Ascending aorta (tissue), 2 donors: ENCODE measurements around the gene MIEN1. TPM values are rescaled to one million over a fixed set of nuclear protein-coding genes. Genes with fewer than 3 reads are reported as not detected.

ENCODE experiments used
- DNase-seq, 2 donors: peaks; one replicate each; pipeline ENCODE4 v3.0.0-alpha.2; 2019; ENCODE audit warnings: low spot score in 2 of 2
- H3K27ac ChIP-seq, 2 donors: fragments of 200-600 bp; sonication (generic); one replicate each; pipeline ENCODE4 v1.5.1; 2016 to 2017; ENCODE audit warnings: mild to moderate bottlenecking in 1 of 2
- H3K27me3 ChIP-seq: fragments of 200-600 bp; sonication (generic); one replicate; pipeline ENCODE4 v1.5.1; 2017
- H3K36me3 ChIP-seq, 2 donors: fragments of 200-600 bp; sonication (generic); one replicate each; pipeline ENCODE4 v1.5.1; 2016
- H3K4me1 ChIP-seq, 2 donors: fragments of 200-600 bp; sonication (generic); one replicate each; pipeline ENCODE4 v1.5.1; 2016 to 2017; ENCODE audit warnings: mild to moderate bottlenecking in 1 of 2
- H3K4me3 ChIP-seq, 2 donors: fragments of 200-600 bp; sonication (generic); one replicate each; pipeline ENCODE4 v1.5.1; 2016 to 2017; ENCODE audit warnings: mild to moderate bottlenecking in 1 of 2
- H3K9me3 ChIP-seq, 2 donors: fragments of 200-600 bp; sonication (generic); one replicate each; pipeline ENCODE4 v1.5.1; 2016
- CTCF ChIP-seq, 3 experiments: fragments of 200-600 bp in 2 of 3; fragments of 450-650 bp in 1 of 3; sonication (generic) in 2 of 3; IDR thresholded peaks; one replicate each; pipeline ENCODE4 v1.5.1; 2016 to 2019; ENCODE audit warnings: antibody characterized with exemption in 3 of 3, mild to moderate bottlenecking in 1 of 3, moderate library complexity in 1 of 3
- intact Hi-C: fragments of 100-400 bp; cut with DNase I; formaldehyde crosslinking; loops from one replicate; pipeline ENCODE4 v1.15.1; 2023
- total RNA-seq: library from RNA; depleted of rRNA; stranded (reverse); fragments of >200 nt; gene quantifications from one replicate; pipeline ENCODE4 v1.1.0, GENCODE V29; 2016

MIEN1 gene
- total RNA-seq, 1 donor from 2014 or later = 64.2 TPM

- Histone ChIP-seq H3K27ac (peak overlapping the region; percentile 87 to 90), H3K4me1 (peaks cover 3 to 16% of the 10 kb centered on the region in 2 donors), H3K4me3 (peak overlapping the region; percentile 74 to 80), H3K36me3 (no peaks in the 10 kb centered on the region), H3K27me3 (no peaks in the 10 kb centered on the region), H3K9me3 (no peaks in the 10 kb centered on the region)
- no peak for DNase-seq
- TF ChIP-seq CTCF (IDR thresholded peaks at IDR 0.05) = no peak
- intact Hi-C loops = loop anchor here (1.0 to 5.0 kb wide), 5 partner anchors 25 to 293 kb away; partner anchors contain the start of genes CDK12, MIEN1, PGAP3 and STARD3
These were observed 24.7 kb upstream of the MIEN1 start for GRCh38 chr17:39754958-39755553.

- intact Hi-C loops = loop anchor here (1.0 to 5.0 kb wide), 5 partner anchors 24 to 292 kb away; partner anchors contain the start of genes CDK12, MIEN1, PGAP3 and STARD3
- H3K4me1 ChIP-seq = peaks cover 3 to 17% of the 10 kb centered on the region in 2 donors
These were observed 24.0 kb upstream of the MIEN1 start for GRCh38 chr17:39754161-39754957.

GRCh38 chr17:39753514-39754160 lies 23.3 kb upstream of the MIEN1 start:
- TF ChIP-seq CTCF (IDR thresholded peaks at IDR 0.05) = no peak
- H3K4me1 ChIP-seq = peaks cover 3 to 17% of the 10 kb centered on the region in 2 donors
- intact Hi-C loops = loop anchor here (1.0 to 5.0 kb wide), 5 partner anchors 23 to 291 kb away; partner anchors contain the start of genes CDK12, MIEN1, PGAP3 and STARD3
- no peaks in the 10 kb centered on the region for H3K36me3 ChIP-seq
- no peaks in the 10 kb centered on the region for H3K9me3 ChIP-seq
- H3K27ac ChIP-seq = peak overlapping the region; percentile 87 to 90
- H3K4me3 ChIP-seq = peak overlapping the region; percentile 74 to 80
- no peaks in the 10 kb centered on the region for H3K27me3 ChIP-seq
- DNase-seq = no peak

More at GRCh38 chr17:39754161-39754957, 24.0 kb upstream of the MIEN1 start:
- H3K9me3 ChIP-seq = no peaks in the 10 kb centered on the region
- DNase-seq = peak; percentile 73 to 96
- H3K4me3 ChIP-seq = peak overlapping the region; percentile 74 to 80
- H3K36me3 ChIP-seq = no peaks in the 10 kb centered on the region
- no peaks in the 10 kb centered on the region for H3K27me3 ChIP-seq
- peak overlapping the region; percentile 87 to 90 for H3K27ac ChIP-seq
- TF ChIP-seq CTCF (IDR thresholded peaks at IDR 0.05) = peak; percentile 88 to 99 (median 99)

- DNase-seq = no peak
- intact Hi-C loops = loop anchor here (1.0 to 5.0 kb wide), 3 partner anchors 15 to 290 kb away; partner anchors contain the start of genes CDK12, GRB7 and STARD3
- Histone ChIP-seq H3K27me3 (no peaks in the 10 kb centered on the region), H3K36me3 (no peaks in the 10 kb centered on the region), H3K27ac (no peak overlapping the region), H3K4me1 (peaks cover 3 to 17% of the 10 kb centered on the region in 2 donors), H3K4me3 (no peak overlapping the region), H3K9me3 (no peaks in the 10 kb centered on the region)
- TF ChIP-seq CTCF (IDR thresholded peaks at IDR 0.05) = no peak
These were observed 22.0 kb upstream of the MIEN1 start for GRCh38 chr17:39752241-39752881.

- Histone ChIP-seq H3K4me1 (peaks cover 3 to 17% of the 10 kb centered on the region in 2 donors), H3K9me3 (no peaks in the 10 kb centered on the region), H3K4me3 (no peak overlapping the region), H3K27me3 (no peaks in the 10 kb centered on the region), H3K36me3 (no peaks in the 10 kb centered on the region), H3K27ac (no peak overlapping the region)
- no peak for TF ChIP-seq CTCF (IDR thresholded peaks at IDR 0.05)
- no peak for DNase-seq
- intact Hi-C loops = loop anchor here (1.0 to 5.0 kb wide), 3 partner anchors 14 to 289 kb away; partner anchors contain the start of genes CDK12, GRB7 and STARD3
These were observed 21.3 kb upstream of the MIEN1 start for GRCh38 chr17:39751637-39752036.
